ENCODE results near the gene PCGF5.

PCGF5 gene

DNA sequence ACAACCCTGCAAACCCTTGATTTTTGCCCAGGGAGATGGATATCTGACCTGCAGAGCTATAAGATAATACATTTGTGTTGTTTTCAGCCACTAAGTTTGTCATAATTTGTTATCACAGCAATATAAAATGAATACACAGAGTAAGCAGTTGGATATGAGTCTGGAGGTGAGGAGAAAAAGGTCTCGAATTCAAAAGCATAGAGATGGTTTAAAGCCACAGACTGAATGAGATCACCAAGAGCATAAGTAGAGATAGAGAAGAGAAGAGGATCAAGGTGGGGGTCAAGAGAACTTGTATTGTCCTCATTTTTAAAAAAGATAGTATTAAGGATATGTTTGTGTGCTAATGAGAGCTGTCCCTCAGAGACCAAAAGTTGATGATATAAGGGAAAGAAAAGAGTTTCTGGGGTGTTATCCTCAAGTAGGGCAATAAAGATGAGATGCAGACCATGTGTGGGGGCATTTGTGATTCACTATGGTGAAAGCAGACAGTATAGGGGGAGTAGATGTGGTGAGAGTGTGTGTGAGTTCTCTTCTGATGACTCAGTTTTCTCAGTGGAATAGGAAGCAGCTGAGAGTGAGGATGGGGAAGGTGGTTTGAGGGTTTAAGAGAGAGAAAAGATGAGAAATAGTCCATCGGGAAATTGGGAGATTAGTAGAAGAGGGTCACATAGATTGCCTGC, 25.8 kb upstream of the PCGF5 start:
- no peaks in the 10 kb centered on the region for H3K36me3 ChIP-seq (ENCODE audit: insufficient read depth, low read length)
- no peaks in the 10 kb centered on the region for H3K9me2 ChIP-seq (replicated peaks; ENCODE audit: low read depth, low read length)
- TF ChIP-seq, protein P1, sequence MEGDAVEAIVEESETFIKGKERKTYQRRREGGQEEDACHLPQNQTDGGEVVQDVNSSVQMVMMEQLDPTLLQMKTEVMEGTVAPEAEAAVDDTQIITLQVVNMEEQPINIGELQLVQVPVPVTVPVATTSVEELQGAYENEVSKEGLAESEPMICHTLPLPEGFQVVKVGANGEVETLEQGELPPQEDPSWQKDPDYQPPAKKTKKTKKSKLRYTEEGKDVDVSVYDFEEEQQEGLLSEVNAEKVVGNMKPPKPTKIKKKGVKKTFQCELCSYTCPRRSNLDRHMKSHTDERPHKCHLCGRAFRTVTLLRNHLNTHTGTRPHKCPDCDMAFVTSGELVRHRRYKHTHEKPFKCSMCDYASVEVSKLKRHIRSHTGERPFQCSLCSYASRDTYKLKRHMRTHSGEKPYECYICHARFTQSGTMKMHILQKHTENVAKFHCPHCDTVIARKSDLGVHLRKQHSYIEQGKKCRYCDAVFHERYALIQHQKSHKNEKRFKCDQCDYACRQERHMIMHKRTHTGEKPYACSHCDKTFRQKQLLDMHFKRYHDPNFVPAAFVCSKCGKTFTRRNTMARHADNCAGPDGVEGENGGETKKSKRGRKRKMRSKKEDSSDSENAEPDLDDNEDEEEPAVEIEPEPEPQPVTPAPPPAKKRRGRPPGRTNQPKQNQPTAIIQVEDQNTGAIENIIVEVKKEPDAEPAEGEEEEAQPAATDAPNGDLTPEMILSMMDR (conservative IDR thresholded peaks at IDR 0.05; ENCODE audit: low read length) = no peak
- TF ChIP-seq EZH2phosphoT487 (IDR thresholded peaks at IDR 0.05; ENCODE audit: borderline replicate concordance) = no peak
- no peak overlapping the region for H3K9ac ChIP-seq (ENCODE audit: low read depth, low read length, poor library complexity, severe bottlenecking)
- no peaks in the 10 kb centered on the region for H3K9me3 ChIP-seq (ENCODE audit: insufficient read depth, low read depth, low read length)
- H3F3A ChIP-seq (ENCODE audit: low read depth) = no peaks in the 10 kb centered on the region
- no peaks in the 10 kb centered on the region for H3K27me3 ChIP-seq (ENCODE audit: insufficient read depth, low read length, poor library complexity, severe bottlenecking)
- no peaks in the 10 kb centered on the region for H4K20me1 ChIP-seq (ENCODE audit: insufficient read depth, low read length, poor library complexity, severe bottlenecking)
- H3K4me1 ChIP-seq (ENCODE audit: insufficient read depth, low read length, poor library complexity, severe bottlenecking) = peaks cover 9% of the 10 kb centered on the region
- no peak overlapping the region for H3K4me2 ChIP-seq (ENCODE audit: low read depth, low read length, poor library complexity, severe bottlenecking)
- 0 out of 2 replicates have a peak, but pooled peaks cover 6% of the 10 kb centered on the region for H3K79me2 ChIP-seq (ENCODE audit: insufficient read depth, low read length)
- no peak overlapping the region for H2AFZ ChIP-seq (ENCODE audit: low read length)
- no peak overlapping the region for H3K4me3 ChIP-seq (ENCODE audit: low read length, poor library complexity, severe bottlenecking)

DNA sequence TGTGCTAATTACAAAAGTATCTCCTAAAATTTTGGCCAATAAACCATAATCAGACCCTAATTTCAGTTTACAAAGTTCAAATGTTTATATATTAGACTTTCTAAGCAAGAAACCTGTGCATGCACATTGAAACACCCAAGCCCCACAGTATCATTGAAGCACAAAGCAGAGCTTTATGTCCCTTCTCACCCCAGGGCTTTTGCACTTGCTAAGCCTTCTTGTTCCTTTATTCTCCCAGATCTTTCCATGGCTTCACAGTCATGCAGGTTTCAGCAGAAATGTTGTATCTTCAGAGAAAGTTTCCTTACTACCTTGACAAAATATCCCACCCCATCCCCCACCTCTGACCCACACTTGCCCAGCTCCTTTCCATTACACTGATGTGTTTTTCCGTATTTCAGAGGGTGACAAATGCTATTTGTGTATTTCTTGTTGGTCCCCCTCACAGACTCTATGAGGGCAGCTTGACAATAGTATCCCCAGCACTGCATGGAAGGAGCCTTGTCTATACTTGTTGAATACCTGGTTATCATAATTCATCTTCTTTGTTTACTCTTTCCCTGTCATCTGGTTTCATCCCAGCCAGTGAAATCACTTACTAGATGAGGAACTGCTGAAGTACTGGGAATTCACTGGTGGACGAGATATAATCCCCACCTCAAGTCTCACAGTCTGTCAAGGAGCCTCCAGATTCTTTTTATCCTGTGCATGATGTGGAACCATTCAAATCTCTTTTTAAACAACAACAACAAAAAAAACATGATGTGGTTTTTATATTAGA, 24.0 kb upstream of the PCGF5 start:
- H4K20me1 ChIP-seq (ENCODE audit: insufficient read depth, low read length, poor library complexity, severe bottlenecking) = peaks cover 4% of the 10 kb centered on the region
- TF ChIP-seq, protein P1 (conservative IDR thresholded peaks at IDR 0.05; ENCODE audit: low read length) = no peak
- TF ChIP-seq EZH2phosphoT487 (IDR thresholded peaks at IDR 0.05; ENCODE audit: borderline replicate concordance) = no peak
- no peak overlapping the region for H2AFZ ChIP-seq (ENCODE audit: low read length)
- no peaks in the 10 kb centered on the region for H3F3A ChIP-seq (ENCODE audit: low read depth)
- H3K27me3 ChIP-seq (ENCODE audit: insufficient read depth, low read length, poor library complexity, severe bottlenecking) = no peaks in the 10 kb centered on the region
- H3K4me3 ChIP-seq (ENCODE audit: low read length, poor library complexity, severe bottlenecking) = no peak overlapping the region
- H3K4me1 ChIP-seq (ENCODE audit: insufficient read depth, low read length, poor library complexity, severe bottlenecking) = peaks cover 10% of the 10 kb centered on the region
- H3K9me3 ChIP-seq (ENCODE audit: insufficient read depth, low read depth, low read length) = no peaks in the 10 kb centered on the region
- no peaks in the 10 kb centered on the region for H3K9me2 ChIP-seq (replicated peaks; ENCODE audit: low read depth, low read length)
- 0 out of 2 replicates have a peak, but pooled peaks cover 7% of the 10 kb centered on the region for H3K79me2 ChIP-seq (ENCODE audit: insufficient read depth, low read length)
- H3K36me3 ChIP-seq (ENCODE audit: insufficient read depth, low read length) = no peaks in the 10 kb centered on the region
- H3K4me2 ChIP-seq (ENCODE audit: low read depth, low read length, poor library complexity, severe bottlenecking) = no peak overlapping the region
- H3K9ac ChIP-seq (ENCODE audit: low read depth, low read length, poor library complexity, severe bottlenecking) = no peak overlapping the region

DNA sequence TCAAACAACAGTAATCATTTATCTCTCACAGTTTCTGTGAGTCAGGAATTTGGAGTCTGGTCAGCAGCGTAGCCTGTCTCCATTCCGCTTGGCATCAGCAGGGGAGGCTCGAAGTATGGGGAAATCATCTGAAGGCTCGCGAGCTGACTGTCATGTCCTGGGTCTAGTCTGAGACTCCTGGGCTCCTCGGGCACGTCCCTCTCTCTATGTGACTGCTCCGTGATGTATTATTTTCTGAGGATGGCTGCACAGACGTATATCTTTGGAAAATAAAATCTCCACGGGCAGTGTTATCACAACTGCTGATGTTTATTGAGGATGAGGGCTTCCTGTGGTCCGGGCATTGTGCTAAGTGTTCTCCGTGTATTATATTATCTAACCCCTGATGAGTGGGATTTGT, 23.3 kb upstream of the PCGF5 start:
- no peak overlapping the region for H2AFZ ChIP-seq (ENCODE audit: low read length)
- no peaks in the 10 kb centered on the region for H3K9me3 ChIP-seq (ENCODE audit: insufficient read depth, low read depth, low read length)
- no peaks in the 10 kb centered on the region for H3K27me3 ChIP-seq (ENCODE audit: insufficient read depth, low read length, poor library complexity, severe bottlenecking)
- no peaks in the 10 kb centered on the region for H3K9me2 ChIP-seq (replicated peaks; ENCODE audit: low read depth, low read length)
- 0 out of 2 replicates have a peak, but pooled peaks cover 11% of the 10 kb centered on the region for H3K79me2 ChIP-seq (ENCODE audit: insufficient read depth, low read length)
- H3K9ac ChIP-seq (ENCODE audit: low read depth, low read length, poor library complexity, severe bottlenecking) = no peak overlapping the region
- no peak overlapping the region for H3K4me3 ChIP-seq (ENCODE audit: low read length, poor library complexity, severe bottlenecking)
- no peak for TF ChIP-seq EZH2phosphoT487 (IDR thresholded peaks at IDR 0.05; ENCODE audit: borderline replicate concordance)
- TF ChIP-seq, protein P1 (conservative IDR thresholded peaks at IDR 0.05; ENCODE audit: low read length) = no peak
- H3K4me1 ChIP-seq (ENCODE audit: insufficient read depth, low read length, poor library complexity, severe bottlenecking) = peaks cover 15% of the 10 kb centered on the region
- no peak overlapping the region for H3K4me2 ChIP-seq (ENCODE audit: low read depth, low read length, poor library complexity, severe bottlenecking)
- no peaks in the 10 kb centered on the region for H3K36me3 ChIP-seq (ENCODE audit: insufficient read depth, low read length)
- no peaks in the 10 kb centered on the region for H3F3A ChIP-seq (ENCODE audit: low read depth)
- peaks cover 4% of the 10 kb centered on the region for H4K20me1 ChIP-seq (ENCODE audit: insufficient read depth, low read length, poor library complexity, severe bottlenecking)
